ENCODE data around the gene ARHGAP24. TPM values are rescaled to one million over a fixed set of nuclear protein-coding genes. Genes with fewer than 3 reads are reported as not detected.
"Not testable (repeated sequence)": the region's sequence is repeated elsewhere in the genome, so short reads cannot be mapped to it uniquely, and the experiment has no call there.

Gene ARHGAP24
- total RNA-seq, 2 experiments from 2014 or later: not detected

- CTCF ChIA-PET; H3K27ac Mint-ChIP-seq; H3K4me3 Mint-ChIP-seq; H3K36me3 Mint-ChIP-seq; DNase-seq; POLR2A ChIA-PET; H3K27me3 Mint-ChIP-seq; H3K4me1 Mint-ChIP-seq (ENCODE audit: low read depth); intact Hi-C loops (cut with micrococcal nuclease): not testable (repeated sequence)
- H3K9me3 Mint-ChIP-seq: peaks cover 16% of the 10 kb centered on the region
Observed at GRCh38 chr4:85853740-85854139, 378.8 kb downstream of the ARHGAP24 start.

- ChIA-PET CTCF (no interaction called here), POLR2A (no interaction called here)
- no peaks in the 10 kb centered on the region for H3K36me3 Mint-ChIP-seq
Observed at GRCh38 chr4:85854546-85854945, 379.6 kb downstream of the ARHGAP24 start.

GRCh38 chr4:85860066-85860740 lies 385.3 kb downstream of the ARHGAP24 start:
- intact Hi-C loops (cut with micrococcal nuclease): no loop called here
- Mint-ChIP-seq H3K27ac (no peak overlapping the region), H3K36me3 (no peaks in the 10 kb centered on the region), H3K27me3 (no peaks in the 10 kb centered on the region), H3K4me1 (ENCODE audit: low read depth) (no peaks in the 10 kb centered on the region), H3K9me3 (no peaks in the 10 kb centered on the region), H3K4me3 (no peak overlapping the region)
- DNase-seq: no peak
- CTCF ChIA-PET: no interaction called here
- POLR2A ChIA-PET: no interaction called here

More at GRCh38 chr4:85854546-85854945, 379.6 kb downstream of the ARHGAP24 start:
- DNase-seq: no peak
- no peak overlapping the region for H3K4me3 Mint-ChIP-seq
- intact Hi-C loops (cut with micrococcal nuclease): no loop called here
- H3K27me3 Mint-ChIP-seq: no peaks in the 10 kb centered on the region
- no peak overlapping the region for H3K27ac Mint-ChIP-seq
- peaks cover 14% of the 10 kb centered on the region for H3K9me3 Mint-ChIP-seq
- no peaks in the 10 kb centered on the region for H3K4me1 Mint-ChIP-seq (ENCODE audit: low read depth)

- Mint-ChIP-seq H3K27me3 (no peaks in the 10 kb centered on the region), H3K4me1 (ENCODE audit: low read depth) (no peaks in the 10 kb centered on the region), H3K9me3 (no peaks in the 10 kb centered on the region), H3K4me3 (no peak overlapping the region), H3K27ac (no peak overlapping the region), H3K36me3 (no peaks in the 10 kb centered on the region)
- intact Hi-C loops (cut with micrococcal nuclease): no loop called here
- CTCF ChIA-PET: no interaction called here
- POLR2A ChIA-PET: no interaction called here
- no peak for DNase-seq
Observed at GRCh38 chr4:85861064-85861765, 386.3 kb downstream of the ARHGAP24 start.

- Mint-ChIP-seq H3K4me1 (ENCODE audit: low read depth) (no peaks in the 10 kb centered on the region), H3K27me3 (no peaks in the 10 kb centered on the region), H3K9me3 (no peaks in the 10 kb centered on the region), H3K36me3 (no peaks in the 10 kb centered on the region), H3K4me3 (no peak overlapping the region), H3K27ac (no peak overlapping the region)
- ChIA-PET POLR2A (no interaction called here), CTCF (no interaction called here)
- DNase-seq: no peak
- intact Hi-C loops (cut with micrococcal nuclease): no loop called here
Observed at GRCh38 chr4:85862896-85863295, 387.9 kb downstream of the ARHGAP24 start.

- no peaks in the 10 kb centered on the region for H3K9me3 Mint-ChIP-seq
- no peak for DNase-seq
- ChIA-PET POLR2A (no interaction called here), CTCF (no interaction called here)
- no peaks in the 10 kb centered on the region for H3K27me3 Mint-ChIP-seq
- no peak overlapping the region for H3K27ac Mint-ChIP-seq
- no peaks in the 10 kb centered on the region for H3K36me3 Mint-ChIP-seq
- no peaks in the 10 kb centered on the region for H3K4me1 Mint-ChIP-seq (ENCODE audit: low read depth)
- H3K4me3 Mint-ChIP-seq: no peak overlapping the region
- intact Hi-C loops (cut with micrococcal nuclease): no loop called here
Observed at GRCh38 chr4:85864259-85865205, 389.6 kb downstream of the ARHGAP24 start.

- H3K4me1 Mint-ChIP-seq (ENCODE audit: low read depth): no peaks in the 10 kb centered on the region
- POLR2A ChIA-PET: no interaction called here
- no peaks in the 10 kb centered on the region for H3K27me3 Mint-ChIP-seq
- H3K36me3 Mint-ChIP-seq: no peaks in the 10 kb centered on the region
- no peak overlapping the region for H3K27ac Mint-ChIP-seq
- H3K4me3 Mint-ChIP-seq: no peak overlapping the region
- no peak for DNase-seq
- H3K9me3 Mint-ChIP-seq: no peaks in the 10 kb centered on the region
- CTCF ChIA-PET: no interaction called here
- intact Hi-C loops (cut with micrococcal nuclease): no loop called here
Observed at GRCh38 chr4:85865256-85865655, 390.3 kb downstream of the ARHGAP24 start.

- DNase-seq: no peak
- H3K27ac Mint-ChIP-seq: no peak overlapping the region
- H3K4me3 Mint-ChIP-seq: no peak overlapping the region
Observed at GRCh38 chr4:85866508-85866907, 391.6 kb downstream of the ARHGAP24 start.

GRCh38 chr4:85867271-85867670 lies 392.3 kb downstream of the ARHGAP24 start:
- DNase-seq: no peak
- no peak overlapping the region for H3K4me3 Mint-ChIP-seq
- H3K27ac Mint-ChIP-seq: no peak overlapping the region
- ChIA-PET CTCF (no interaction called here), POLR2A (no interaction called here)
- H3K4me1 Mint-ChIP-seq (ENCODE audit: low read depth): no peaks in the 10 kb centered on the region
- no peaks in the 10 kb centered on the region for H3K9me3 Mint-ChIP-seq
- intact Hi-C loops (cut with micrococcal nuclease): no loop called here
- H3K36me3 Mint-ChIP-seq: no peaks in the 10 kb centered on the region
- no peaks in the 10 kb centered on the region for H3K27me3 Mint-ChIP-seq

More at GRCh38 chr4:85866508-85866907, 391.6 kb downstream of the ARHGAP24 start:
- no peaks in the 10 kb centered on the region for H3K9me3 Mint-ChIP-seq
- ChIA-PET CTCF (no interaction called here), POLR2A (no interaction called here)
- H3K4me1 Mint-ChIP-seq (ENCODE audit: low read depth): no peaks in the 10 kb centered on the region
- H3K36me3 Mint-ChIP-seq: no peaks in the 10 kb centered on the region
- no peaks in the 10 kb centered on the region for H3K27me3 Mint-ChIP-seq
- intact Hi-C loops (cut with micrococcal nuclease): no loop called here

GRCh38 chr4:85869181-85869580 lies 394.2 kb downstream of the ARHGAP24 start:
- H3K27ac Mint-ChIP-seq: no peak overlapping the region
- intact Hi-C loops (cut with micrococcal nuclease): no loop called here
- no peak overlapping the region for H3K4me3 Mint-ChIP-seq
- DNase-seq: no peak
- CTCF ChIA-PET: no interaction called here
- no peaks in the 10 kb centered on the region for H3K27me3 Mint-ChIP-seq
- H3K9me3 Mint-ChIP-seq: no peaks in the 10 kb centered on the region
- POLR2A ChIA-PET: no interaction called here
- H3K4me1 Mint-ChIP-seq (ENCODE audit: low read depth): no peaks in the 10 kb centered on the region
- no peaks in the 10 kb centered on the region for H3K36me3 Mint-ChIP-seq

- ChIA-PET CTCF (no interaction called here), POLR2A (no interaction called here)
- intact Hi-C loops (cut with micrococcal nuclease): no loop called here
Observed at GRCh38 chr4:85870298-85871083, 395.5 kb downstream of the ARHGAP24 start.

GRCh38 chr4:85873566-85873965 lies 398.6 kb downstream of the ARHGAP24 start:
- no peaks in the 10 kb centered on the region for H3K36me3 Mint-ChIP-seq
- H3K27me3 Mint-ChIP-seq: no peaks in the 10 kb centered on the region
- no peak for DNase-seq
- POLR2A ChIA-PET: no interaction called here
- no peak overlapping the region for H3K27ac Mint-ChIP-seq
- CTCF ChIA-PET: no interaction called here
- no peak overlapping the region for H3K4me3 Mint-ChIP-seq
- intact Hi-C loops (cut with micrococcal nuclease): no loop called here
- H3K4me1 Mint-ChIP-seq (ENCODE audit: low read depth): no peaks in the 10 kb centered on the region
- no peaks in the 10 kb centered on the region for H3K9me3 Mint-ChIP-seq

More at GRCh38 chr4:85870298-85871083, 395.5 kb downstream of the ARHGAP24 start:
- H3K27ac Mint-ChIP-seq: no peak overlapping the region
- no peak overlapping the region for H3K4me3 Mint-ChIP-seq
- no peak for DNase-seq
- H3K9me3 Mint-ChIP-seq: no peaks in the 10 kb centered on the region
- no peaks in the 10 kb centered on the region for H3K4me1 Mint-ChIP-seq (ENCODE audit: low read depth)
- no peaks in the 10 kb centered on the region for H3K27me3 Mint-ChIP-seq
- H3K36me3 Mint-ChIP-seq: no peaks in the 10 kb centered on the region
